Endothelial cell of umbilical vein (primary cell): ENCODE data around the gene ULK2. TPM values are rescaled to one million over a fixed set of nuclear protein-coding genes. Genes with fewer than 3 reads are reported as not detected.

Experiments used
- BruUV-seq: library from RNA; stranded (reverse); fragments of 400-500 nt; replicated peaks from 2 replicates; lab custom pipeline; 2021; lab: Mats Ljungman, UMichigan
- CTCF ChIA-PET: fragments of 300-600, 350-600 bp; sonication (Branson Sonifier 250); formaldehyde crosslinking; loops from one replicate; lab custom pipeline; 2021; ENCODE audit warnings: antibody characterized with exemption, inconsistent platforms; lab: Charles Lee
- POLR2A ChIA-PET: fragments of 300-600, 350-600 bp; sonication (Branson Sonifier 250); formaldehyde crosslinking; loops from one replicate; lab custom pipeline; 2021; ENCODE audit warnings: antibody characterized with exemption, inconsistent platforms; lab: Charles Lee
- DNase-seq: peaks from one replicate; pipeline ENCODE4 v3.0.0-alpha.2; 2011; ENCODE audit warnings: low read depth, low spot score
- FAIRE-seq: peaks from 2 replicates; lab custom pipeline; 2011; peaks lifted over from hg19 to GRCh38; lab: Jason Lieb, UNC
- H2AFZ ChIP-seq: 2 replicates; pipeline ENCODE4 v1.6.0; 2012; ENCODE audit warnings: low read depth, low read length, control low read depth, inconsistent platforms
- H3K27ac ChIP-seq: 2 replicates; pipeline ENCODE4 v1.5.1; 2011; ENCODE audit warnings: low read depth, mild to moderate bottlenecking, control low read depth, low read length, moderate library complexity; ENCODE audit not compliant: insufficient read depth
- H3K27me3 ChIP-seq, 2 experiments: 2 replicates each; pipeline versions ENCODE4 v1.6.0 to v1.6.1; 2011; ENCODE audit warnings: low read length in 2 of 2, mixed read lengths in 1 of 2; ENCODE audit not compliant: control insufficient read depth in 2 of 2, insufficient read depth in 2 of 2
- H3K36me3 ChIP-seq, 2 experiments: 2 replicates in 1 of 2; 3 replicates in 1 of 2; pipeline ENCODE4 v1.5.1; 2011; ENCODE audit warnings: low read length in 2 of 2, mild to moderate bottlenecking in 1 of 2, moderate library complexity in 1 of 2; ENCODE audit not compliant: control insufficient read depth in 2 of 2, insufficient read depth in 2 of 2; ENCODE audit errors: extremely low read depth in 1 of 2
- H3K4me1 ChIP-seq: 3 replicates; pipeline ENCODE4 v1.5.1; 2011; ENCODE audit warnings: mild to moderate bottlenecking, low read length; ENCODE audit not compliant: control insufficient read depth, insufficient read depth; ENCODE audit errors: extremely low read depth
- H3K4me2 ChIP-seq: 2 replicates; pipeline ENCODE4 v1.6.1; 2011; ENCODE audit warnings: low read length, control low read depth, mixed read lengths; ENCODE audit not compliant: insufficient read depth
- H3K4me3 ChIP-seq, 3 experiments: fragments of 200-600 bp in 1 of 3; sonication (generic), shearing (Covaris generic) in 1 of 3; replicated peaks in 1 of 3; 2 replicates each; pipeline ENCODE4 v1.5.1; 2011 to 2016; ENCODE audit warnings: control low read depth in 3 of 3, low read length in 3 of 3, mild to moderate bottlenecking in 2 of 3, inconsistent platforms in 1 of 3, low read depth in 1 of 3, moderate library complexity in 1 of 3; ENCODE audit not compliant: insufficient read depth in 1 of 3
- H3K79me2 ChIP-seq: 2 replicates; pipeline ENCODE4 v1.6.0; 2012; ENCODE audit warnings: low read length, inconsistent platforms; ENCODE audit not compliant: control insufficient read depth, insufficient read depth
- H3K9ac ChIP-seq: replicated peaks from 2 replicates; pipeline ENCODE3; 2011; ENCODE audit warnings: low read length, control low read depth; ENCODE audit not compliant: insufficient read depth; ENCODE audit errors: extremely low read depth
- H3K9me1 ChIP-seq: replicated peaks from 3 replicates; pipeline ENCODE4 v1.6.0; 2011; ENCODE audit warnings: mild to moderate bottlenecking, low read length; ENCODE audit not compliant: control insufficient read depth, insufficient read depth; ENCODE audit errors: extremely low read depth
- H3K9me3 ChIP-seq: replicated peaks from 2 replicates; pipeline ENCODE4 v1.5.1; 2012; ENCODE audit warnings: low read length, inconsistent platforms; ENCODE audit not compliant: control insufficient read depth, insufficient read depth
- H4K20me1 ChIP-seq: replicated peaks from 2 replicates; pipeline ENCODE3; 2011; ENCODE audit warnings: mild to moderate bottlenecking, low read length; ENCODE audit not compliant: control insufficient read depth, insufficient read depth; ENCODE audit errors: extremely low read depth
- CTCF ChIP-seq, 2 donors: IDR thresholded peaks; 1 replicate in 1 of 2; 2 replicates in 1 of 2; pipeline ENCODE4 v1.5.1; 2011; ENCODE audit warnings: low read length in 2 of 2, mild to moderate bottlenecking in 2 of 2, moderate library complexity in 2 of 2, control low read depth in 1 of 2, inconsistent platforms in 1 of 2, low read depth in 1 of 2; ENCODE audit not compliant: insufficient read depth in 1 of 2; ENCODE audit errors: extremely low read depth in 1 of 2
- EZH2 ChIP-seq: IDR thresholded peaks from 2 replicates; pipeline ENCODE4 v1.6.1; 2012; ENCODE audit warnings: borderline replicate concordance, low read depth, mild to moderate bottlenecking, moderate library complexity, low read length, inconsistent platforms; ENCODE audit not compliant: severe bottlenecking
- FOS ChIP-seq: IDR thresholded peaks from 2 replicates; pipeline ENCODE4 v1.6.1; 2011; ENCODE audit warnings: mild to moderate bottlenecking, low read length, moderate library complexity, borderline replicate concordance; ENCODE audit not compliant: insufficient read depth
- GATA2 ChIP-seq: IDR thresholded peaks from 2 replicates; pipeline ENCODE4 v1.7.0; 2011; ENCODE audit warnings: low read depth, mild to moderate bottlenecking, moderate library complexity, mixed read lengths, low read length; ENCODE audit not compliant: insufficient read length, insufficient read depth
- JUN ChIP-seq: IDR thresholded peaks from 2 replicates; pipeline ENCODE4 v1.6.1; 2011; ENCODE audit warnings: borderline replicate concordance, low read depth; ENCODE audit not compliant: insufficient read length, insufficient read depth
- MAX ChIP-seq: IDR thresholded peaks from 2 replicates; pipeline ENCODE4 v1.6.1; 2011; ENCODE audit not compliant: insufficient read depth, insufficient read length
- MYC ChIP-seq: IDR thresholded peaks from one replicate; pipeline ENCODE4 v1.6.1; 2011; ENCODE audit warnings: mild to moderate bottlenecking, low read depth, low read length
- POLR2A ChIP-seq: IDR thresholded peaks from 2 replicates; pipeline ENCODE4 v1.6.1; 2012; ENCODE audit warnings: low read depth, mild to moderate bottlenecking, control low read depth, low read length
- POLR2AphosphoS5 ChIP-seq: IDR thresholded peaks from 2 replicates; pipeline ENCODE4 v1.6.1; 2012; ENCODE audit warnings: low read depth, mild to moderate bottlenecking, control low read depth, low read length, moderate library complexity; ENCODE audit not compliant: insufficient read depth
- dilution Hi-C: fragments of 300-500 bp; cut with MboI; formaldehyde crosslinking; loops from one replicate; pipeline ENCODE4 v1.15.0; 2019; ENCODE audit warnings: low sequenced_read_pairs; ENCODE audit not compliant: extremely low pct_ligation_motif_present
- intact Hi-C: fragments of 100-400 bp; cut with micrococcal nuclease; formaldehyde crosslinking; loops from one replicate; pipeline ENCODE4 v1.10.0; 2022
- polyA plus RNA-seq, 4 experiments: library from polyadenylated mRNA; depleted of rRNA in 3 of 4; stranded (reverse) in 3 of 4; unstranded in 1 of 4; fragments of >200 nt; gene quantifications; 2 replicates each; pipeline versions ENCODE4 v1.2.1 to v1.2.3, GENCODE V29; 2011 to 2012; ENCODE audit warnings: missing spikeins in 1 of 4
- total RNA-seq: library from RNA; stranded (reverse); gene quantifications from 2 replicates; pipeline ENCODE4 v1.2.3, GENCODE V29; 2021

The ULK2 gene
- total and polyA plus RNA-seq, 2 donors (not counting 3 experiments of a cell fraction or from before 2014, with no cell fraction given): 19.3 to 26.7 TPM

GRCh38 chr17:19909139-19909538, 41.4 kb upstream of the ULK2 start:
- no peak overlapping the region for H3K4me3 ChIP-seq
- no TSS peak for BruUV-seq
- DNase-seq (no peak), FAIRE-seq (no peak)
- H3K9me3 ChIP-seq: no peaks in the 10 kb centered on the region
- TF ChIP-seq MAX: no peak
- TF ChIP-seq FOS: no peak
- TF ChIP-seq MYC: no peak
- no peak for TF ChIP-seq JUN
- TF ChIP-seq POLR2AphosphoS5: no peak
- TF ChIP-seq GATA2: no peak
- TF ChIP-seq CTCF (IDR thresholded peaks at IDR 0.05; ENCODE audit: extremely low read depth in 1 of 2, insufficient read depth in 1 of 2, low read depth in 1 of 2, low read length in 2 of 2): no peak
- no peak for TF ChIP-seq EZH2
- TF ChIP-seq POLR2A: no peak
- H3K9ac ChIP-seq: no peak overlapping the region
- CTCF ChIA-PET: no interaction called here
- H3K27me3 ChIP-seq: no peaks in the 10 kb centered on the region
- H2AFZ ChIP-seq: no peak overlapping the region
- no peaks in the 10 kb centered on the region for H4K20me1 ChIP-seq
- peaks cover 13 to 16% of the 10 kb centered on the region in 2 experiments for H3K36me3 ChIP-seq
- H3K4me2 ChIP-seq: no peak overlapping the region
- no peaks in the 10 kb centered on the region for H3K79me2 ChIP-seq
- POLR2A ChIA-PET: no interaction called here
- H3K9me1 ChIP-seq: no peaks in the 10 kb centered on the region
- dilution Hi-C loops: no loop called here
- intact Hi-C loops: no loop called here
- H3K27ac ChIP-seq: no peak overlapping the region
- H3K4me1 ChIP-seq: no peaks in the 10 kb centered on the region
